ENCODE measurements around the gene RPH3AL. TPM values are rescaled to one million over a fixed set of nuclear protein-coding genes. Genes with fewer than 3 reads are reported as not detected.

The RPH3AL gene
- total and polyA plus RNA-seq, 8 donors: 8.9 to 57.1 (median 11.0) TPM

DNA sequence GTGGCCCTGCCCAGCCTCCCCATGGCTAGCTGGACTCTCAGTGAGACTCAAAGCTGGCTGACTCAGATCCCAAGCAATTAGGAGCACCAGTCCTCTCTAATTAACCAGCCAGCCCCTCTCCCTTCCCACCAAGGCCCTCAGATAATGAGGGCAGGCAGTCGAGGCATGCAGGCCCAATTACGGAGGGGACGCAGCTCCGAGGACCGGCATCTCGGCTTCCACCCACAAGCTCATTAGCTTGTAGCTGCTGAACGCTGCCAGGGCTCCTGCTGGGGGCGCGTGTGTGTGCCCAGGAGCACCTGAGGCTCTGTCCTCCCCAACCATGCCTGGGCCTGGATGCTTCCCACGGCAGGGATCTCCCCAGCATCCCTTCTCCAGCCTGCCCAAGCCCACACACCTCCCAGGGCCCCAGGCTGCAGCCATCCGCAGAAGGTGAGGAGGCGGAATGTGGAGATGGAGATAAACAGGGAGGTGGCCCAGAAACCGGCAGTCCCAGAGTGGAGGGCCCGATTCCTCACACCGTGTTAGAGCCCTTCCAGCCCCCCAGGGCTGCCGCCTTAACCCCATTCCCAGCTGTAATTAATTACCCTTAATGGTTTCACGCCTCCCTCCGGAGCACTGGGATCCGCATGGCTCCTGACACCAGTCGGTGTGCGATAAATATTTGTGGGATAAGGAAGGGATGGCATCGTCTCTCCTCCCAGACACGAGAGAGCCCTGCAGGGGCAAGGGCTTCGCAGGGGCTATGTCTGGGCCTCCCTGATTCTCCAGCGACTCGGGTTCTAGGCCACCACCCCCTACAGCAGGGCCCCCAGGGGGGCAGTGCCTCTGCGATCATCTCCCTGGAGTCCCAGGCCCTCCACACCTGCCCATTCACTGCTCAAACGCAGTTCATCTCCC lies 42.2 kb downstream of the RPH3AL start:
- H3K4me1 ChIP-seq: no peaks in the 10 kb centered on the region
- H3K4me3 ChIP-seq: no peak overlapping the region
- TF ChIP-seq CTCF (IDR thresholded peaks at IDR 0.05): no peak
- ATAC-seq (no peak), DNase-seq (peak in 1 of 4 donors; percentile 61)
- intact Hi-C loops (cut with DNase I): no loop called here
- H3K27me3 ChIP-seq: no peaks in the 10 kb centered on the region
- no peak overlapping the region for H3K27ac ChIP-seq
- no peaks in the 10 kb centered on the region for H3K9me3 ChIP-seq
- H3K36me3 ChIP-seq: no peaks in the 10 kb centered on the region

DNA sequence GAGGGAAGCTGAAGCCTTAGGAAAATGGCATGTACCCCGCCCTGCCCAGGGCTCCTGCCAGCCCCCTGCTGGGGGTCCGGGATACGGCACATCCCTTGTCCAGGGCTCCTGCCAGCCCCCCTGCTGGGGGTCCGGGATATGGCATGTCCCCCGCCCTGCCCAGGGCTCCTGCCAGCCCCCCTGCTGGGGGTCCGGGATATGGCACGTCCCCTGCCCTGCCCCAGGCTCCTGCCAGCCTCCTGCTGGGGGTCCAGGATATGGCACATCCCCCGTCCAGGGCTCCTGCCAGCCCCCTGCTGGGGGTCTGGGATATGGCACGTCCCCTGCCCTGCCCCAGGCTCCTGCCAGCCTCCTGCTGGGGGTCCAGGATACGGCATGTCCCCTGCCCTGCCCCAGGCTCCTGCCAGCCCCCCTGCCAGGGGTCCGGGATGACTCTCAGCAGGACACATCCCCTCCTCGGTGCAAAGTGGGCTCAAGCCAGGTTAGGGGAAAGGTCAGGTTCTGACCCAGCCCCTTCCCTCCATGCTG lies 43.2 kb downstream of the RPH3AL start:
- no peak overlapping the region for H3K27ac ChIP-seq
- H3K36me3 ChIP-seq: no peaks in the 10 kb centered on the region
- no peaks in the 10 kb centered on the region for H3K9me3 ChIP-seq
- ATAC-seq (peak; percentile 7), DNase-seq (peak in 1 of 4 donors; percentile 66)
- TF ChIP-seq CTCF (IDR thresholded peaks at IDR 0.05): peak; percentile 37 to 58
- intact Hi-C loops (cut with DNase I): no loop called here
- no peaks in the 10 kb centered on the region for H3K4me1 ChIP-seq
- H3K4me3 ChIP-seq: no peak overlapping the region
- peaks cover 0 to 3% of the 10 kb centered on the region in 2 donors for H3K27me3 ChIP-seq

GRCh38 chr17:307741-308507 lies 44.7 kb downstream of the RPH3AL start:
- peak in 2 of 4 donors; percentile 17 to 62 for DNase-seq
- Histone ChIP-seq H3K27ac (no peak overlapping the region), H3K27me3 (peaks cover 0 to 7% of the 10 kb centered on the region in 2 donors), H3K9me3 (no peaks in the 10 kb centered on the region), H3K36me3 (no peaks in the 10 kb centered on the region), H3K4me3 (no peak overlapping the region), H3K4me1 (no peaks in the 10 kb centered on the region)
- no peak for TF ChIP-seq CTCF (IDR thresholded peaks at IDR 0.05)
- intact Hi-C loops (cut with DNase I): no loop called here
- ATAC-seq: no peak

DNA sequence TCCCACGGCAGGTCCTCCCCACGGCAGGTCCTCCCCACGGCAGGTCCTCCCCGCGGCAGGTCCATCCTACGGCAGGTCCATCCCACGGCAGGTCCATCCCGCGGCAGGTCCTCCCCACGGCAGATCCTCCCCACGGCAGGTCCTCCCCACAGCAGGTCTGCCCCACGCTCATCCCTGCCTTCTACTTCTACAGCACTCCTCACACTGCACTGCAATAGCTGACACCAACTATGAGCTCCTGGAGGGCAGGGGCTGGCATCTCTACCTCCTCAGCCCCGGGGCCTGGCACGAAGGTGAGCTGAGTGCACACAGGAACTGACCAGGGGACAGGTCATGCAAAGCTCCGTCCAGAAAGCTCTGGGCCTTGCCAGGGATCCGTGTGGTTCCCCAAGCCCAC lies 45.3 kb downstream of the RPH3AL start:
- no peak overlapping the region for H3K27ac ChIP-seq
- H3K36me3 ChIP-seq: no peaks in the 10 kb centered on the region
- no peak for ATAC-seq
- H3K4me1 ChIP-seq: no peaks in the 10 kb centered on the region
- intact Hi-C loops (cut with DNase I): no loop called here
- H3K4me3 ChIP-seq: no peak overlapping the region
- no peaks in the 10 kb centered on the region for H3K9me3 ChIP-seq
- TF ChIP-seq CTCF (IDR thresholded peaks at IDR 0.05): no peak
- H3K27me3 ChIP-seq: peaks cover 0 to 7% of the 10 kb centered on the region in 2 donors
- no peak for DNase-seq

Data from left lung (tissue), 10 donors.